HUES64 (cell line): Measurements from ENCODE around the gene SCAMP5.

Experiments used
- H3K27ac ChIP-seq: 2 replicates; pipeline ENCODE4 v1.7.0; 2013; ENCODE audit warnings: low read depth, low read length, inconsistent platforms
- H3K27me3 ChIP-seq: 2 replicates; pipeline ENCODE4 v1.6.1; 2013; ENCODE audit warnings: mild to moderate bottlenecking, low read length; ENCODE audit not compliant: insufficient read depth
- H3K36me3 ChIP-seq: 2 replicates; pipeline ENCODE4 v1.6.1; 2013; ENCODE audit warnings: mild to moderate bottlenecking, low read length; ENCODE audit not compliant: insufficient read depth
- H3K4me1 ChIP-seq: 2 replicates; pipeline ENCODE4 v1.6.1; 2013; ENCODE audit warnings: mild to moderate bottlenecking, low read length, moderate library complexity; ENCODE audit not compliant: insufficient read depth
- H3K4me3 ChIP-seq: 2 replicates; pipeline ENCODE4 v1.5.1; 2013; ENCODE audit warnings: mild to moderate bottlenecking, low read length, moderate library complexity
- H3K9ac ChIP-seq: 2 replicates; pipeline ENCODE4 v1.6.1; 2013; ENCODE audit warnings: mild to moderate bottlenecking, low read depth, low read length
- H3K9me3 ChIP-seq: 2 replicates; pipeline ENCODE4 v1.6.1; 2013; ENCODE audit warnings: low read depth, low read length; ENCODE audit not compliant: insufficient read depth
- WGBS: fragments of 150-250, 120-280 bp; methylation state at CpG from one replicate; pipeline ENCODE4 v1.1.7; 2013; ENCODE audit warnings: missing lambda C conversion rate; 5-methylcytosine and 5-hydroxymethylcytosine counted together

The SCAMP5 gene

DNA sequence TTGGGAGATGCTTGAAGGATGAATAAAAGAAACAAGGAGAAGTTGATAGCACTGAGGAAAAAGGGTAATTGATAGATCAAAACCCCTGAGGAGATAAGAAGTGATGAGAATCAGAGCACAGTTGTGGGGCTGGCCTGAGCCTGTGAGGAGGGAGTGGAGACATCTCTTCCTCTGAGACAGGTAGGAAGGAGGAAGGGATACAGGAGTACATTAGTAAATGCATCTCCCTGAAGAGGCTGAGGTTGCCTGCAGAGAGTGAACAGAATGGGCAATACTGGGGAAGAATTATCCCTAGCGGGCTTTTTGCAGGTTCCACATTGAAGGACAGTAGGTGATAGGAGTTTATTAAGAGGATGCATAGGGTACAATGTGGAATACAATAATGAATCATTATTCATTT, 17.3 kb upstream of the SCAMP5 start:
- Histone ChIP-seq H3K9ac (no peak overlapping the region), H3K36me3 (no peaks in the 10 kb centered on the region), H3K9me3 (no peaks in the 10 kb centered on the region), H3K27ac (no peak overlapping the region), H3K4me1 (peaks cover 5% of the 10 kb centered on the region; the same call in 1 of the 2 replicates), H3K4me3 (no peak overlapping the region), H3K27me3 (no peaks in the 10 kb centered on the region)
- 100% methylated on average over 1 of the region's 1 CpG for WGBS

DNA sequence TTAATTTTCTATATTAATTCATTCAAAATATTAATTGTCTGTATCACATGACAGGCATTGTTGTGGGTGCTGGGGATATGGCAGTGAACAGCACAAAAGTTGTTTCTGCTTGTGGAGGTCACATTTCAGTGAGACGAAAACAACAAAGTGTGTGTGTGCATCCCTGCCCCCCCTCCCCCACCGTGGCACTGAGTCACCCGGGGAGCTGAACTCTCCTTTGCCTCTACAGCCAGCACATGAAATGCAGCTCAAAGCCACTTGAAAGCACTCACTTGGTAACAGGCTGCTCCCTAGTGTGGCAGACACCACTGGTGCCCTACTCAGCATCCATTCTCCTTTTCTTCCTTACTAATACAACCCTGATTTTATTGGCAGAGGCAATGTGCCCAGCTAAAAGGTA, 16.9 kb upstream of the SCAMP5 start:
- Histone ChIP-seq H3K4me3 (no peak overlapping the region), H3K9ac (no peak overlapping the region), H3K27ac (no peak overlapping the region), H3K27me3 (no peaks in the 10 kb centered on the region), H3K36me3 (no peaks in the 10 kb centered on the region), H3K4me1 (peaks cover 5% of the 10 kb centered on the region; the same call in 1 of the 2 replicates), H3K9me3 (no peaks in the 10 kb centered on the region)
- WGBS, result 39% methylated on average over 3 of the region's 3 CpGs

DNA sequence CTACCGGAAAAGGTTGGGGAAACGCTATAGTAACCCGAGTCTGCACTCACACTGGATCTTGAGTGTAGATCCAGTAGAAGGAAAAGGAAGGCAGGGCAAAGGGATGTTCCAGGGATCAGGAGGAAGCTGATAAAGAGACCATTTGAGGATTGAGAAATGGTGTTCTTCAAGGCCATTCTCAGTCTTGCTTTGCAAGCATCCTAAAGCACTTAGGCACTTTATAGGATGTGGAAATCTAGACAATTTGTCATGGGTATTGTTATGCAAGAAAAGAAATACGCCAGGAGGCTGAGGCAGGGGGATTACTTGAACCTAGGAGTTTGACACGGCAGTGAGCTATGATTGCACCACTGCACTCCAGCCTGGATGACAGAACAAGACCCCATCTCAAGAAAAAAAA, 13.2 kb upstream of the SCAMP5 start:
- Histone ChIP-seq H3K4me1 (peaks cover 5% of the 10 kb centered on the region; the same call in 1 of the 2 replicates), H3K9ac (no peak overlapping the region), H3K4me3 (no peak overlapping the region), H3K27me3 (no peaks in the 10 kb centered on the region), H3K9me3 (no peaks in the 10 kb centered on the region), H3K36me3 (no peaks in the 10 kb centered on the region), H3K27ac (no peak overlapping the region)
- 90% methylated on average over 5 of the region's 5 CpGs for WGBS

DNA sequence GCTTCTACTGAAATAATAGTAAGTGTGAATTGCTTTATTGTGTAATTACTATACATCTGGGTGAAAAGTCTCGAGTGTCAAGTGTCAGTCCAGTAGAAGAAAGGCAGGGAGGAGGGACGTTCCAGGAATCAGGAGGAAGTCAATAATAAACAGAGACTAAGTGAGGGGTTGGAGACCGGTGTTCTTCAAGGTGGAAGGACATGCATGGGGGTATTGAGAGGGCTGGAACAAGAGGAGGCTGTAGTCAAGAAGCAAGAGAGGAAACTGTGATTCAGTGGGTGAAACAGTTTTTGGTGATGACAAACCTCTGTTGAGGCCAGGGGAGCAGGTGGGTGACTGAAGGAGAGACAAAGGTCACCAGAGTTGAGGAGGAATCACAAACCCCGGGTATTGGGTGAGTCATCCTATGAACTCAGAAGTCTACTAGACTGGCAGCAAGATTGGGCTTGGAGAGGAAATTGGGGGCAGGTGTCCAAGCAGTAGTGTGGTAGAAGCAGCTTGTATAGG, 11.6 kb upstream of the SCAMP5 start:
- Histone ChIP-seq H3K27ac (no peak overlapping the region), H3K36me3 (no peaks in the 10 kb centered on the region), H3K4me1 (peaks cover under 1% of the 10 kb centered on the region; the same call in 1 of the 2 replicates), H3K9ac (no peak overlapping the region), H3K27me3 (no peaks in the 10 kb centered on the region), H3K4me3 (no peak overlapping the region), H3K9me3 (no peaks in the 10 kb centered on the region)
- WGBS, result 63% methylated on average over 4 of the region's 4 CpGs

DNA sequence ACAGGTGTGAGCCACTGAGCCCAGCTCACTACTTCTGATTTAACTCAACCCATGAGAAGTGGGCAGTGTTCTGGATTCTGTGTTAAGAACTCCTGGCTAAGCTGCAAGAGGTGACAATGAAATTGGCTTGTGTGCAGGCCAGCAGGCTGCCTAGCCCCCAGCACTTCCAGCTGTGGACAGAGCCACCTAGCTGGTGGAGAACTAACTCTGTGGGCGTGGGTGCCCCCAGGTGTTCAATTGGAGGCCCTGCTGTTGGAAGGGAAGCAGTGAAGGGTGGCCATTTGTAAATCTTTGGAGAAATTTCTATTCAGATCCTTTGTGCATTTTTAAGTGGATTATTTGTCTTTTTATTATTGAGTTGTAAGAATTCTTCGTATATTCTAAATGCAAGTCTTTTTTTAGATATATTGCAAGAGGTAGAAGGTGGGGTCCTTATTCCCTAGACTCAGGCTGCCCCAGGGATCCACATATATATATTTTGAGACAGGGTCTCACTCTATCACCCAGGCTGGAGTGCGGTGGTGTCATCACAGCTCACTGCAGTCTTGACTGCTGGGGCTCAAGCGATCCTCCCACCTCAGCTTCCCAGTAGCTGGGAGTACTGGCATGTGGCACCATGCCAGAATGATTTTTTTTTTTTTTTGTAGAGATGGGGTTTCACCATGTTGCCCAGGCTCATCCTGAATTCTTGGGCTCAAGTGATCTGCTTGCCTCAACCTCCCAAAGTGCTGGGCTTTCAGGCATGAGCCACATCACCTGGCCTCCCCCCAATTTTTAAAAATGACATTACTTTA, 7.2 kb upstream of the SCAMP5 start:
- 57% methylated on average over 4 of the region's 4 CpGs for WGBS
- H3K27ac ChIP-seq, result no peak overlapping the region

DNA sequence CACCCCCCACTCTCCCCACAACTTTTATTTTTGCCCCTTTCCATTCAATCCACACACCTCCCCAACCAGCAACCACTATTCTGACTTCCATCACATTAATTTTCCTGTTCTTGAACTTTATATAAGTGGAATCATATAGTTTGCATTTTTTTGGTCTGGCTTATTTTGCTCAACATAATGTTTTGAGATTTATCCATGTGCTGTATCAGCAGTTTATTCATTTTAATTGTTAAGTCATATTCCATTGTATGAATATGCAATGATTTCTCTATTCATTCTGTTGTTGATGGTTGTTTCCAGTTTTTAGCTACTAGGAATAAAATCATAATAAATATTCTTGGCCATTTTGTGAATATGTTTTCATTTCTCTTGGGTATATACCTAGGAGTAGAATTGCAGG, 5.8 kb upstream of the SCAMP5 start:
- Histone ChIP-seq H3K36me3 (no peaks in the 10 kb centered on the region), H3K9me3 (no peaks in the 10 kb centered on the region), H3K4me1 (no peaks in the 10 kb centered on the region), H3K27me3 (0 out of 2 replicates have a peak, but pooled peaks cover 4% of the 10 kb centered on the region), H3K4me3 (no peak overlapping the region), H3K9ac (no peak overlapping the region), H3K27ac (no peak overlapping the region)

More for the DNA sequence above, 7.2 kb upstream of the SCAMP5 start:
- Histone ChIP-seq H3K4me3 (no peak overlapping the region), H3K36me3 (no peaks in the 10 kb centered on the region), H3K9ac (no peak overlapping the region), H3K27me3 (0 out of 2 replicates have a peak, but pooled peaks cover 4% of the 10 kb centered on the region), H3K9me3 (no peaks in the 10 kb centered on the region), H3K4me1 (no peaks in the 10 kb centered on the region)

DNA sequence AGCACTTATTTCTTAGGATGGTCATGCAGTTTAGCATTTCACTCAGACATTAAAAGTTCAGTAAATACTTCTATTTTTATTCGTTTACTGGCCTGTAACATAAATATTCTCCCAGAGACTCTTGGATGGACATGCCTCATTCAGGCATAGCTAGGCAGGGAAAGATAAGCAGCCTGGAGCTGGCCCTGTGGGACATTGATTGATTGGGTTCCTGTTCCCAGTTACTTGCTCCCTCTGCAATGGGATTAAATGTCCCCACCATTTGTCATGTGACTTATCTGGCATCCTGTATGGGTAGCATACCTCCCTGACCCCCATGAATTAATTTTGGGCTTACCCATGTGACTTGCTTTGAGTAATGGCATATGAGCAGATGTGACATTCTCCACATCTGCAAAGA, 2.7 kb upstream of the SCAMP5 start:
- Histone ChIP-seq H3K4me1 (peaks cover 5% of the 10 kb centered on the region), H3K4me3 (no peak overlapping the region), H3K9ac (no peak overlapping the region), H3K36me3 (no peaks in the 10 kb centered on the region), H3K27ac (no peak overlapping the region), H3K27me3 (peaks cover 18% of the 10 kb centered on the region), H3K9me3 (no peaks in the 10 kb centered on the region)
- WGBS, result 82% methylated on average over 1 of the region's 1 CpG

DNA sequence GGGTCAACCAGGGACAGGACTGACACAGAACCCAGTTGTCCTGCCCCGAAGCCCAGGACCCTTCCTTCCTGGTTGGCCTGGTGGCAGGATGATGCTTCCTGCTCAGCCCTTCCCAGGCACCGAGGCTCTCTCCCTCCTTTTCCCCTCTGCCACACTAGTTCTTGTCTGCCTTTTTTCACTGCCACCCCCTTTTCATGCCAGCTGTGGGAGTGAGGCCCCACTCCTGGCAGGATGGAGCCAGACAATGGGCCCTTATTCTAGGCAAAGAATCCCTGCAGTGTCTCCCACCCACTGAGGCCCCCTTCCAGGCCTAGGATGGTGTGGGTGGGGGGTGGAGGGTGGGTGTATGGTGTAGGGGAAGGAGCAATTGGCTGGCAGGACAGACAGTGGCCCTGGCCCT, 1.1 kb upstream of the SCAMP5 start:
- H3K27me3 ChIP-seq, result peaks cover 18% of the 10 kb centered on the region
- no peak overlapping the region for H3K9ac ChIP-seq
- no peaks in the 10 kb centered on the region for H3K36me3 ChIP-seq
- no peak overlapping the region for H3K27ac ChIP-seq
- H3K4me1 ChIP-seq, result peaks cover 5% of the 10 kb centered on the region
- H3K9me3 ChIP-seq, result no peaks in the 10 kb centered on the region
- WGBS, result 81% methylated on average over 2 of the region's 2 CpGs
- no peak overlapping the region for H3K4me3 ChIP-seq

DNA sequence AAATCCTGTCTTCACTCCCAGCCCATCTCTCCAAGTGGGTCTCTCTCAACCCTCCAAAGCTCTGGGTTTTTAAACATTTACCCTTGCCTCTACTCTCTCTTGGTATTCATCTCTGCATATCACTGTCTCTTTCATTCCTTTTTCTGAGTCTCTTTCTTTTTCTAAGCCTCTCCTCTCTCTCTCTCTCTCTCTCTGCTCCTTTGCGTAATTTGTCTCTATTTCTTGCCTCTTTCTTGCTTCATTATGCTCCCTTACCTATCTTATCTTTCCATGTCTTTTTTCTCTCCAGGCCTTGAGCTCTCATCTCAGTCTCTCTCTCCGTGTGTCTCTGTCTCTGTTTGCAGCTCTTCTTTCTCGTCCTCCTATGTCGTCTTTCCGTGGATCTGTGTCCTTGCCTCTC, 678 bp upstream of the SCAMP5 start:
- H3K9me3 ChIP-seq, result no peaks in the 10 kb centered on the region
- H3K4me1 ChIP-seq, result peaks cover 5% of the 10 kb centered on the region
- H3K27ac ChIP-seq, result no peak overlapping the region
- H3K9ac ChIP-seq, result no peak overlapping the region
- no peaks in the 10 kb centered on the region for H3K36me3 ChIP-seq
- peaks cover 18% of the 10 kb centered on the region for H3K27me3 ChIP-seq
- 54% methylated on average over 5 of the region's 5 CpGs for WGBS
- peak overlapping the region; percentile 36; the same call in 1 of the 2 replicates for H3K4me3 ChIP-seq

DNA sequence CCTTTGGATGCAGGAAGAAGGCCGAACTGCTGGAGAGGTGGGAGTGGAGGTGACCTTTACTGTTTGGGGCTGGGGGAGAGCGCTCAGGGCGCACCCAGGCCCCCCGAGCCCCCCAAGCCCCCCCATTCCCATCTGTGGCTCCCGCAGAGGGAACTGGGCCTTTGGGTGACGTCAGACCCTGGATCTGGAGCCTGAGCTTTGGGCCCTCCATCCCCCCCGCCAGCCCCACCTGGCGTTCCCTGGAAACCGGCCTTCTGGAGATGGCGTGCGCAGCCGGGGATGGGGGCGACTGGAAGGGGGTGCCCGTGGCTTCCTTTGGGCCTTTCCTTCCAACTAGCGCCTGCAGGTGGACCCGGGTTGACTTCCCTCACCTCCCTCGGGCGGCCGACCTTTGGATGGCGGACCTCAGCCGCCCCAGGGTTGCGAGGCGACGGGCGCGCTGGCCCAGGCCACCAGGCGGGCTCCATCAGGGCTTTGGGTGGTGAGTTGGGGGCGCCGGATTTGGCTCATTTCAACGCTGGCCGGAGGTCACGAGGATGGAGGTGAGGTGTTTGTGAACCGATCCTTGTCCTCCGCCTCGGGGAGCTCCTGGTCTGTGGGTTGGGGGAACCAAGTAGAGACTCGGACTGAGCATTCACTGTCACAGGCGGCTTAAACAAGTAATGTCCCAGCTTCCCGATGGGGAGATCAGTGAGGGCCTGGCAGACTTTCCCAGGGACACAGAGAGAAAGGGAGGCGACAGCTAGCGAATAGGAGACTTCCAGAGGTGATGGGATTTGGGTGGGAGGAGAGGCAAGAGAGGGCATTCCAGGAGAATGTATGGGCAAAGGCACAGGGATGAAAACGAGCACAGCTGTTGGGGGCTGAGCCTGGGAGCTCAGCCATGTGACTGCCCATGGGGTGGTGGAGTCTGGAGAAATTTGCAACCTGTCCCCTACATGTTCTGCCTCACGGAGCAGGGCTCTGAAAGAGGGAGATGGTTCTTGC, 709 bp downstream of the SCAMP5 start:
- WGBS, result 9% methylated on average over 41 of the region's 42 CpGs
- Histone ChIP-seq H3K9ac (peak overlapping the region; percentile 81), H3K4me3 (peak overlapping the region; percentile 85), H3K9me3 (no peaks in the 10 kb centered on the region), H3K36me3 (no peaks in the 10 kb centered on the region), H3K4me1 (peaks cover 5% of the 10 kb centered on the region), H3K27ac (0 out of 2 replicates have a peak overlapping the region, but pooled peaks have one; percentile 41), H3K27me3 (peaks cover 18% of the 10 kb centered on the region)

DNA sequence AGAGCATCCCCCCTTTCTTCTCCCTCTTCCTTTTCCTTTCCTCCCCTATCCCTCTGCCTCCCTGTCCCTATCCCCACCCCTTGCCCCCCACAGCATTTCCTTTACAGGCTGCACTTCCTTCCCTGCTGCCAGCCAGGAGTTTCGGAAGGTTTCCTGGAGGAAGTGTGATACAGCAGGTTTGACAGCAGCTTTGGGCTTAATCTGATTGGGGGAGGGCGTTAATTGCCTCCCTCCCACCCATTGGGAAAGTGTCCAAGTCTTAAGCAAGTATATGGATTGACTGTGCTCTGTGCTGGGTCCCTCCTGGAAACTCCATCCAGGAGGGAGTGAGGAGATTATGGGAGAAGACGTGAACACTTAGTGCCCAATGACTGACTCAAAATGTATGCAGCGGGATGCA, 1.8 kb downstream of the SCAMP5 start:
- H3K9me3 ChIP-seq, result no peaks in the 10 kb centered on the region
- H3K27me3 ChIP-seq, result peaks cover 14% of the 10 kb centered on the region
- H3K36me3 ChIP-seq, result no peaks in the 10 kb centered on the region
- H3K4me1 ChIP-seq, result peaks cover 5% of the 10 kb centered on the region
- no peak overlapping the region for H3K27ac ChIP-seq
- WGBS, result 87% methylated on average over 4 of the region's 4 CpGs
- no peak overlapping the region for H3K9ac ChIP-seq
- no peak overlapping the region for H3K4me3 ChIP-seq
